GM19395 (cell line): Measurements from ENCODE around the gene CDHR1.

Experiments
- ATAC-seq: cut with Tn5 transposase; IDR thresholded peaks from one replicate; pipeline ENCODE4 v1.9.1; 2021; ENCODE audit warnings: mild to moderate bottlenecking, moderate library complexity; ENCODE audit not compliant: unreplicated experiment

The CDHR1 gene

DNA sequence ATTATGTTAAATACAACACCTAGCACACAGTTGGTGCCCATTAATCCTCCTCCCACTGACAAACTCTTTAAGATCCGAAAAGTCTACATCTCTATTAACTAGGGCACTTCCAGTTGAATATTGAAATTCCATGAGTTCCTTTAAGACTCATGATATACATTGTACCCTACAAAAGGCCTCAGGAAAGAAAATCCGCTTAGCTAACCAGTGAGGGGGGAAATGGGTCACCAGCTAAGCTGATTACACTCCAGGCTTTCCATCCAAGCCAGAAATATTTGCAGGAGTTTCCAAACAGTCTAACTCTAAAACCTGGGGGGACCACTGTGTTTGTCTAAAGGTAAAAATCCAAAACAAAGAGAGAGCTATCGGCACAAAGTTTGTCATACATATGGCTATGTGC is 32.3 kb downstream of the CDHR1 start:
- ATAC-seq = no peak

DNA sequence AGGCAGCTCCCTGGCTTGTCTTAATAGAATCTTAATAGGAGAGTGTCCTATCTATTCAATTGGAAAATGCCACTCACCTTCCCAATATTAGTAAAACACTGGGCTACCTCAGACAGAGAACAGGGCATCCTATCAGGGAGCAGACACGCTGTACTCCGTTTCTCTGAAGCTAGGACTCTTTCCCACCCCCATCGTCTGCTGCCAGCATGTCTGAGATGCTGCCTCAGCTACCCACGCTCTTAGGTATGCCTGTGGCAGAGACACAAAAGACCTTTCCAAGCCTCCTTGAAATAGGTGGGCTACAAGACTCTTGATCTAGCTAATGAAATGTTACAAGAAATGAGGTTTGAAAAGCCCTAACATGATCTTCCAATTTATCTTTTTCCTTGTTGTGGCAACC is 33.5 kb downstream of the CDHR1 start:
- ATAC-seq = no peak

DNA sequence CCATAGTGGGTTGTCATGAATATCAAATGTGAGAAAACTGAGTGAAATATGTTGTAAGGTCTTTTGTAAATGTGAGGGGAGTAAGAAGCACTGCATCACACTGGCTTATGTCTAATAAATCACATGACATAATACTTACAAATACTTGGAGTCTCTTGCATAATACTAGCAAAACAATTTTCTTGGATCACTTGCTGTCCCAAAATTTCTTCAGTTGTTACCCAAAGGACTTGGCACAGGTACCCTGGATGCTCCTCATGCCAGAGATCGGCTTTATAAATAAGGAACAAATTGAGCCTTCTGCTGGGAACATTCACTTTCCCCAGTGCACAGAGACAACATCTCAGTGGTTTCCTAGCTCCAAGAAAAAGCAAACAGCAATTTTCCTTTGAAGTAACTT is 36.0 kb downstream of the CDHR1 start:
- no peak for ATAC-seq

DNA sequence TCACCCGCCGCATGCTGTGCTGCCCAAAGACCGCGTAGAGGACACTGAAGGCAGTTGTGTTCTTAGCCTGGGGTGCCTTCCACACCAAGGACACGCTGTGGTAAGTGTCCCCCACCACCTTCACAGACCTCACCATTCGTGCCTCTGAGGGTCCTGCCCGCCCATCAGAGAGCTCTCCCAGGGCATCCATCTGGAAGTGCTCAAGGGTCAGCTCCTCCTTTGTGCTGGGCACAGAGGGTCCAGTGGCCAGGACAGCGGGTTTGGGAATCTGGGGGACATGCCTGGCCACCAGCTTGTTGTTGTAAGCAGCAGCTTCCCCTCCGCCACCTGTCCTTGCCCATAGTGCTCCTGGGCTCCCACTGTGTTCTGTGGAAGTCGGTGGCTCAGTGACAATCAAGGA is 38.0 kb downstream of the CDHR1 start:
- ATAC-seq = no peak

DNA sequence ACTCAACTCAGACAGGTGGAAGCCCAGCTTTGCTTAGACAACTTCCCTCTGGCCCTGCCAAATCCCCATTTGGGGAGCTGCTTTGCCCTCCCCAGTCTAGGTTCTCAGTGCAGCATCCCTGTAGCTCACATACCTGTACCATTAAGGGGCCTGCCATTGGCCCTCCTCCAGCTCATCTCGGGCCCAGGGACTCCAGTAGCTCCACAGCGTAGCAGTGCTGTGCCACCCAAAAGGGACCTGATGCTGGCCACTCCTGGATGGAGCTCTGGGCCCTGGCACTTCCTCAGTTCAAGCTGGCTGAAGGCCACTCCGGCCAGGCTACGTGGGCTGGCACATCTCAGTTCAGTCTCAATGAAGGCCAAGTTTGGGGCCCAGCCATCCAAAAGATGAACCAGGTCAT is 39.6 kb downstream of the CDHR1 start:
- ATAC-seq = no peak

DNA sequence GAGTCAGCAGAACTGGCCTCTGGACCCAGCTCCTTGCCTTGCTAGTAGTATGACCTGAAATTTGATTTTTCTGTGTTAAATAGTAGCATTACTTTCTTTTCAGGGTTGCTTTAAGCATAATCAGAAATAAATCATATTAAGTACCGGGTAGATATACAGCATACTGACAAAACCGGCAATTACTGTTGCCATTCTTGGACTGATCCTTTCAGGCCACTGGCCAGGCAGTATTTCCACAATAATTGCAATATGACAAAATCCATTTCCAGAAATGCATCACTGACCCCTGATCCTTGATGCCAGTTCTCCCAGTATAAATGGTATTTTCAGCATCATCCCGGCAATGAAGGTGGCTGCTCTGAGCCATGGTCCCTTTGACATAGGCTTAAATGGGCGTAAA is 40.1 kb downstream of the CDHR1 start:
- ATAC-seq = no peak

DNA sequence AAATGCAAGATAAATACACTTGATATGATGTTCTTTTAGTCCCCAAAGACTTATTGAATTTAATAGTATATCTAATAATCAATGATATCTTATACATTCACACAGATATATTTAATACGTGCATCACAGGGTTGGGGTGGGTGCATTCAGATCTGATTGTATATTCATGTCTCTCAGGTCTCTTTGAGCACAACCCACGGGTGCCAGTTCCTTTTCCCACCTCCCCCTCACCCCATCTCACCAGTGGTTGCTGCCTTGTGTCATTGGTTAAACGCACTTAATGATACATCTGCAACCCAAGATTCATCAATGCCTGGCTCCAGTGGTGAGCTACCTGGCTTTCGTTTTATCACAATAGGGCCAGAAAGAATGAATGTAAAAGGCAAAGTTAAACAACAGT is 40.8 kb downstream of the CDHR1 start:
- ATAC-seq = no peak

DNA sequence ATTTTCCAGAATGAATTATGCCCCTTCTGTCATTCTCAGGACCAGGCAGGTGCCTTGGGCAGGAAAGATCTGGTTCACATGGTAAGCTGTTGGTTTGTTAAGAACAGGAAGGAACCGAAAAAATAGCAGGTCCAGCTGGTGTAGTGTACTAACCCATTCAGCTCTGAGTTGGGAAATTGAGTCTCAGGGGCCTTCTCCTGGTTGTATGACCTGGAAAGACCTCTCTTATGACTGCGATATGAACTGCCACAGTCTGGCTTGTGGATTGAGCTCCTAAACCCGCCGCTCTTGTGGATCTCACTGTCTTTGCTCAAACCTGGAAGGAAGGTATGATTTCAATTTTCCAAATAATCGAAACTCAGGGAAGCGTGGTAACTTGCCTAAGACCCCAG is 42.5 kb downstream of the CDHR1 start:
- no peak for ATAC-seq

DNA sequence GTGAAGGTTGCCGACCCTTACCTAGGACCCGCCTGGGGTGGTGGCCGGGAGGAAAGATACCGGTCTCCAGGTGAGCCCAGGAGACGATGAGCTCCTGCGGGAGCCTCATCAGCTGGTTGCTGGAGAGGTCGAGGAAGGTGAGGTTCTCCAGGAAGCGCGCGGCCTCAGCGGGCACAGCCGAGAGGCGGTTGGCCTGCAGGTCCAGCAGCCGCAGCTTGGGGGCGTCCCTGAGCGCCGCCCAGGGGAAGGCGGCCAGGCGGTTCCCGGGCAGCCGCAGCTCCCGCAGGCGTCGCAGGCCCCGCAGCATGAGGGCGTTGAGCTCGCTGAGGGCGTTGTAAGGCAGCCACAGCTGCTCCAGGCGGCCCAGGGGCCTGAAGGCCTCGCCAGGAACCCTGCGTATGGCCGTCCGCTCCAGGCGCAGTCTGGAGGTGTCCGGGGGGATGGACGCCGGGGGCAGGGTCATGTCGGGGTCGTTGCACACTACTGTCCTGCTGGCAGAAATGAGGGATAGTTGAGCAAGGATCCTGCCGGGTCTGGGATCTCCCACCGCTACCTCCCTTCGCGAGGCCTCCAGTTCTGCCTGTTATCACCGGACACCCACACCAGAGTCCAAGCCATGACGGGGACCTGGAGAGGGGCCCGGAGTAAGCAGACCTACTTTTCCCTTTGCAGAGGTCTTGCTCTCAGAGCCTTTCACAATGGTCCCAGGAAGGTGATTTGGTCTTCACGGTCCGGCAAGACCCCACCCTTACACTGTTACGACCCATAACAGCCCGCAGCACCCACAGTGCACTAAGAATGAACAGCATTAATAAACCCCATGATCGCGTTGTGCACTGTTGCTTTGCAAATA is 43.1 kb downstream of the CDHR1 start:
- ATAC-seq = no peak

DNA sequence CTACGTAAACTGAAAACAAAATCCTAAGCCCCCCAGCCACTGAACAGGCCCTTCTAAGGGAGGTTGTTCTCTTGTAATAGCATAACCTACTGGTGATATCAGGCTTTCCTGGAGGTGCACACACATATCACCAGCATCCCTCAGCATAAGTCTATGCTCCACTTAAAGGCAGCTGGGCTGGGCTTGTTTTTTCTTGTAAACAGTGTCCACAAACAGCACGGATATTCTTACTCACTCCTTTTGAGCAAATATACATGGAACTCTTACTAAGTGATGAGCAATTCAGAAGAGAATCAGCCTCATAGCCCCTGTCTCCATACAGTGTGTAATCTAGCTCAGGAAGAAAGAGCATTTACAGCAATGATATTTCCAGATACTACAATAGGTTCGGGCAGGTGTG is 44.6 kb downstream of the CDHR1 start:
- no peak for ATAC-seq

DNA sequence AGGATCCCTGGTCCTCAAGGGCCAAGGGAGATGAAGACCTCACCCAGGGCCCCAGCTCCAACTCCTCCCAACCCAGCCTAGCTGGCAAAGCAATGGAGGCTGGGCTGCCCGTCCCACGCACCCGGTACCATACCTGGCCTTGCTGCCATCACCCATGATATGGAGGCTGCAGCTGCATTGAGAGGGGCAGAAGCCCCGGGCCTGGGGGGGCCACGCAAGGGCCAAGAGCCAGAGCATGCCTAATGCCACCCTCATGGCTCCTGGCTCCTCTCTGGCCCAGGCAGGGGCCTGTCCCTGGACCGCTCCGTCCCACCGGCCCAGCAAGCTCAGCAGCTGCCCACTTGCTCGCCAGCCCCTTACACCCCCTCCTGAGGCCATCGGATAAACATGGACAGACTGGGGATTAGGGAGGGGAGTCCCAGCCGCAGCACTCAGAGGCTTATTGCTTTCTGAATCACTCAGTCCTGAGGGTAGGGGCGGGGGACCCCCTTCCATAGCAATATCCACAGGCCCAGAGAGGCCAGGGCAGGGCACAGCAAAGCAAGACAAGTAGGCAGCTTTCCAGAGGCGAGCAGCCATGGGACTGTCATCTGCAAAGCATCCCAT is 47.0 kb downstream of the CDHR1 start, which contains the start of gene LRIT1:
Gene LRIT1 (minus strand): TSS at position 362 of the 606 bp plus-strand sequence. CDS start 107 bp downstream, at position 255.
- ATAC-seq = no peak

DNA sequence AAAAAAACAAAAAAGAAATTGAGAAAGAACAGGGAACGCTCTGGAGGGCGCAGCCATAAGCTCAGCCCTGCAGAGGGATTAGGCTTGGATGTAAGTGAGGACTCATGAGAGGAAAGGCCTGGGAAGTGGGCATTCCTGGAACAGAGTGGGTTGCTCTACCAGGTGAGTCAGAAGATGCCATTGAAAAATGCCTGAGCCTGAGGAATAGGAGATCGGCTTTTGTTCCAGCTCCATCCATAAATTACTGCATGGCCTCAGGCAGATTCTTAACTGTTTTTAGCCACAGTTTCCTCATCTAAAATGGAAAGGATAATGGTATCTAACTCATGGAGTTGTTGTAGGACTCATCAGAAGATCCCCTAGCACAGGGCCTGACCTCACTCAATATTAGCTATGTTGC is 49.4 kb downstream of the CDHR1 start:
- ATAC-seq = no peak

DNA sequence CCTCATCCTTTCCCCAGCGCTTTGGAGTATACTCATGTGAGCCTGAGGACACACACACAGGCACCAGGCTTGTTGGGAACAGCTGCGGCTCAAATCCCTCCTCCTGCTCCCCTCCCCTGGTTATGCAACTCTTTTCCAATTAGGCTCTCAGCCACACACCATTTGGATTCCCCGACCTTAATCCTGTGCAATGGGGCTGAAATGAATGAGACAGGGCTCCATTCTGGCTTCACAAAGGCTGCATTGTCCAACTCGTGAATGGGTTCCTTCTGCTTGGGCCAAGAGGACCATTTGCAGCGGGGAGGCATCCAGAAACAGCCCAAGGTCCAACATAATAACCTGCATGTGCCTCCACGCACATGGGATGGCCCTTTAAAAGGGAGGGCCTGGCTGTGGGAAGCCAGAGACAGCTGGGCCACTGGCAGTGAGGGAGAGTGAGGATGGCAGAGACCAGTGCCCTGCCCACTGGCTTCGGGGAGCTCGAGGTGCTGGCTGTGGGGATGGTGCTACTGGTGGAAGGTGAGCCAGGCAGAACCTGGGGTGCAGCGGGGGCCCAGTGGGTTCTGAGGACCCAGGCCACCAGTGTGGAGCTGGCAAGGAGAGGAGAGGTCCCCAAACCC is 50.4 kb downstream of the CDHR1 start, which contains the start of gene RGR:
Gene RGR (plus strand): TSS at position 403 of the 620 bp plus-strand sequence. CDS start 38 bp downstream, at position 441.
- no peak for ATAC-seq

DNA sequence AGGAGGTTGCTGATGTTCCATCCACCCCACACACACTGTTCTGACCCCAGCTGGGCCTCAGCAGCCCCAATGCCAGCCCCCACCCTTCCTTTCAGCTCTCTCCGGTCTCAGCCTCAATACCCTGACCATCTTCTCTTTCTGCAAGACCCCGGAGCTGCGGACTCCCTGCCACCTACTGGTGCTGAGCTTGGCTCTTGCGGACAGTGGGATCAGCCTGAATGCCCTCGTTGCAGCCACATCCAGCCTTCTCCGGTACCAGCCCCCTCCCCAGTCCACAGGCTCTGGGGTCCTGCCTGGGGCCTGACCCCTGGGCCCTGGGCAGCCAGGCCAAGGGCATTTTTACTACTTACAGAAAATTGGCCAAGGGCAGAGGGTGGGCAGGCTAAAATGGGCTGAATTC is 53.2 kb downstream of the CDHR1 start:
- no peak for ATAC-seq

DNA sequence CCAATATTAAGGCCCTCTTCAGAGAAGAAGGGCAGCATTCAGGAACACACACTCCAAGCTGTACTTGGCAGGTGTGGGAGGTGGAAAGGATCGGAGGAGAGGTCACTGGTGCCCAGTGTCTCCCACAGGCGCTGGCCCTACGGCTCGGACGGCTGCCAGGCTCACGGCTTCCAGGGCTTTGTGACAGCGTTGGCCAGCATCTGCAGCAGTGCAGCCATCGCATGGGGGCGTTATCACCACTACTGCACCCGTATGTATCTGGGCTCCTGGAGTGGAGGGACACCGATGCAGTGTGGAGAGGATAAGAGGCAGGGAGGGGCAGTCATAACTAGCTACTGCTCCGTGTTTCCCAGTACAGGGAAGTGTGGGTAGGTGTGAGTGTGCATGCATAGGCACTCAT is 54.5 kb downstream of the CDHR1 start:
- ATAC-seq = no peak

DNA sequence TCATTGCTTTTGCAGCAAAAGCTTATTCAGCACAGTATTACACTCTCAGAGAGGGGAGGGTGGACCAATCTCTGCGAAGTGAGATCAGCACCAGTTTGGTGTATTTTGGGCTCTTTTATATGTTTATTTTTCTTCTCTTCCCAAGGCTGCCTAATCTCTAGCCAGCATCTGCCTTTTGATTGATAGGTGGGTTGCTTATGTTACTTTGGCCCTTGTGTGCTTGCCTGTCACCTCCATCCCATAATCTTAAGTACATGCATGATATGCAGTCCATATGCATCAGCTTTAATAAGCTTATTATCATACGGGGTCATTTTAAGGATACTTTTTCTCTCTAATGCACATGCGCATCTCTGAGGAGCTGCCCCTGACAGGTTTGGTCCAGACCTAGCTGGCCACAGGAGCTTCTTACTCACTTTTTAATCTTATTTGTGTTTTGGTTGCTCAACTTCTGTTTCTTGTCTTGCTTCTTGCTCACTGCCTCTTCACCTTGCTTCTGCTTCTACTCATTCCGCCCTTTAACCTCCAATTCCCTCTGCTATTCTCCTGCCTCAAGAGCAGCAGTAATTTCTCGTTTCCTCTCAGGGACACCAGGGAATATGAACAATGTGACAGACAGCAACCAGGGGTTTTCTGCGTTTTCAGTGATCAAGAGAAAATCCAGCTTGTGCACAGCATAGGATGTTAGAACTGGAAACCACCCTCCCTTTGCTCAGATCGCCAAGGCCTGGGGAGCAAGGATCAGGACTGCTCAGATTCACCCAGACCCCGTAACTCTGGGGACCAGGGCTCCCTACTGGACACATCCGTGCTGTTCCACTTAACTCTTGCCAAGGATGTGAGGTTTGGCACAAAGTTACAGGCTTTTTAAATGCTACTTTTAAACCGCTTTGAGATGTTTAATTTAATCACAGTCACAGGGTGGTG is 60.5 kb downstream of the CDHR1 start:
- no peak for ATAC-seq

DNA sequence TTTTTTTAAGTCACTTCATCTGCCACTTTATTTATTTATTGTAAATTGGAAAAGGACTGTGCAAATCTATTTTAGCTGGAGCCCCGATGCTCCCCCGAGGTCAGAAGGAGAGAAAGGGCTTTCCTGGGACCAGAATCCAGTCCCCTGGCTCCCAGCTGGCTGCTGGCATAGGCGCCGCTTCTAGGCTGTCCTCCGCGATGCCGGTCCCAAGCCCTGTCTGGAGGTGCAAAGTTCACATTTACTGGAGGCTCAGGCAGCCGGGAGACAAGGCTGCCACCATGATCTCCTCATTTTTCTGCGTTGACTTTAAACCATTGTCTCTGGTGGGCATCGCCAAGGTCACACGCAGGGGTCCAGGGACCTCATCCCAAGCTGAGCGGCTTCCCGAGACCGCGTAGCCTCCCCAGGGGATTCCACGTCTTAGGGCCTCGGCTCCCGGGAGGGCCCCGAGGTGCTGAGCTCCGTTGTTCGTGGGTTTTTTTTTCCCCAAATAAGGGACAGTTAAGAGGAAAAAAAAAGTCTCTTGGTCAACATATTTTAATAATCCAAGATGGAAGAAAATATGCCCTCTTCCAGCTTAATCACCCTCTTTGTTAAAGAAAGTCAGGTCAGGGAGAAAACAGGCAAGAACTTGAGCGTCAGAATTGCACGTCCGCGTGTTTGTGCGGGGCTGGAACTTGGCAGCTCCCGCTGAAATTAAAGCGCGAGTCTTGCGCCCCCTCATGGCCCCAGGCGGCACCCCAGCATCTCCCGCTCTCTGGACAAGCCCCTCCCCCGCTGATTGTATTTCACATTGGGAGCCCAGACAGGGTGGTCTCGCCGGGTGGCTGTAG is 62.4 kb downstream of the CDHR1 start:
- peak; percentile 67 for ATAC-seq

DNA sequence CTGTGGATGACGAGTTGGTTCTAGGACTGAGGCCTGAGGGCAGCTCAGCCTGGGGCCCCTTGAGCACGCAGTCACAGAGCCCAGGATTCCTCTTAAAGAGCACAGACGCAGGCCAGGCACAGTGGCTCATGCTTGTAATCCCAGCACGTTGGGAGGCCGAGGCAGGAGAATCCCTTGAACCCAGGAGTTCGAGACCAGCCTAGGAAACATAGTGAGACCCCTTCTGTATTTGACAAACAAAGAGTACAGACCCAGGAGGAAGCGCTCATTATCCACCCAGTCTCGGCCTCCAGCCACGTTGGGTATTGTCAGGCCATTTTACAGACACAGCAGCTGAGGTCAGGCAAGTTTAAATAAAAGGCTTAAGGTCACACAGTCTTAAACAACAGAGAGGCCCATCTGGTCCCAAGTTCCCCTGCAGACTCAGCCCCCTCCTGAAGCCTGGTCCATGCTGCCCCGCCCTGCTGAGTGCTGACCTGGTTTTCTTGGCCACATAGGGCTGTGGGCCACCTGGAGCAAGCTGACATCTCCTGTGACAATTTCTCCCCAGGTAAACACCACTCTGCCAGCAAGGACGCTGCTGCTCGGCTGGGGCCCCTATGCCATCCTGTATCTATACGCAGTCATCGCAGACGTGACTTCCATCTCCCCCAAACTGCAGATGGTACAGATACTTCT is 63.1 kb downstream of the CDHR1 start:
- ATAC-seq = no peak

DNA sequence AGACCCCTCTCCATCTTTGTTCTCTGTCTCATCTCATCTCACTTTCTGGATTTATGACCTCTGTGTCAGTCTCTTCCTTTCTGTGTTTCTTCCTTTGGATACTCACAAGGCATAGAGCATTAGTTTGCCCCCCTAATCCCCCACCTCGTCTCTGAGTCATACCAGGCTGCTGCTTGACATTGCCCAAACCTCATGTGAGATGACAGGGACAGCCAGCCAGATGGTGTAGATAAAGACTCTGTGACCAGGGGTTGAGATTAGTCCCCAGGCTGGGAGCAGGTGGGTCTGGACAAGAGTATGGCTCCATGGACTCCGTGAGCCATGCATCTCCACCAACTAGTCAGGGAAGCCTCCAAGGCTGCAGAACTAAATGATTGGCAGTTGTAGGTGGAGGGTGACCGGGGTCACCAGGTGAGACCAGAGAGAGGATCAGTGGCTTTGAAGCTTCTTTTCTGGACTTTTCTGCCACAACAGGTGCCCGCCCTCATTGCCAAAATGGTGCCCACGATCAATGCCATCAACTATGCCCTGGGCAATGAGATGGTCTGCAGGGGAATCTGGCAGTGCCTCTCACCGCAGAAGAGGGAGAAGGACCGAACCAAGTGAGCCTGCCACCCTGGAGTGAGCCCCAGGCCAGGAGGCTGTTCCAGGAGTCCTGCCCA is 63.8 kb downstream of the CDHR1 start:
- no peak for ATAC-seq
